NCI-H460 (cell line): Measurements from ENCODE around the gene PCAT7. TPM values are rescaled to one million over a fixed set of nuclear protein-coding genes. Genes with fewer than 3 reads are reported as not detected.
"Not testable (repeated sequence)": the region's sequence is repeated elsewhere in the genome, so short reads cannot be mapped to it uniquely, and the experiment has no call there.

Experiments
- DNase-seq: peaks from one replicate; pipeline ENCODE4 v3.0.0-alpha.2; 2016; ENCODE audit warnings: low read depth; ENCODE audit errors: extremely low read depth
- total RNA-seq: library from RNA; depleted of rRNA; stranded (reverse); fragments of >200 nt; shearing (Covaris generic); gene quantifications from 2 replicates; pipeline ENCODE4 v1.2.3, GENCODE V29; 2014

Gene PCAT7
- total RNA-seq, 1 experiment from 2014 or later, result 2.1 TPM

DNA sequence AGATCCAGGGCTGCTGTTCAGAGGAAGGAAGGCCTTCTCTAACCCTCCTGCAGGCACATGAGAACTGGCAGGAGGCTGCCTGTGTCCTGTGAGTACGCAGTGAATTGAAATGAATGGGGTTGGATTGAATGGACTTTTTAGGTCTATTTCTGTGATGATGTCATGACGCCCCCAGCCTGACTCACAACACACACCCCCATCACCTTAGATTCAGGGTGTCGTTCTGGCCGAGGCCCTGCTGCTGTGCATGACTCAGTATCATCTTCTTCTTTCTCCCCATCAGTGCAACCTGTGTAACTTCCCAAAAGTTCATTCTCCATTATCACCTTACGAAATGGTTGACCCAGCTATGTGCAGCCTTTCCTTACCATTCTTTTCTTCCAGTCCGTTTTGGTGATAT is 5.4 kb downstream of the PCAT7 start:
- no peak for DNase-seq

- DNase-seq, result no peak
These were observed 8.7 kb downstream of the PCAT7 start for GRCh38 chr9:94563548-94563947.

GRCh38 chr9:94564279-94564678 is 9.4 kb downstream of the PCAT7 start:
- not testable (repeated sequence) for DNase-seq

- no peak for DNase-seq
These were observed 11.7 kb downstream of the PCAT7 start for GRCh38 chr9:94566550-94566949.

GRCh38 chr9:94567271-94567670 is 12.4 kb downstream of the PCAT7 start:
- no peak for DNase-seq

DNA sequence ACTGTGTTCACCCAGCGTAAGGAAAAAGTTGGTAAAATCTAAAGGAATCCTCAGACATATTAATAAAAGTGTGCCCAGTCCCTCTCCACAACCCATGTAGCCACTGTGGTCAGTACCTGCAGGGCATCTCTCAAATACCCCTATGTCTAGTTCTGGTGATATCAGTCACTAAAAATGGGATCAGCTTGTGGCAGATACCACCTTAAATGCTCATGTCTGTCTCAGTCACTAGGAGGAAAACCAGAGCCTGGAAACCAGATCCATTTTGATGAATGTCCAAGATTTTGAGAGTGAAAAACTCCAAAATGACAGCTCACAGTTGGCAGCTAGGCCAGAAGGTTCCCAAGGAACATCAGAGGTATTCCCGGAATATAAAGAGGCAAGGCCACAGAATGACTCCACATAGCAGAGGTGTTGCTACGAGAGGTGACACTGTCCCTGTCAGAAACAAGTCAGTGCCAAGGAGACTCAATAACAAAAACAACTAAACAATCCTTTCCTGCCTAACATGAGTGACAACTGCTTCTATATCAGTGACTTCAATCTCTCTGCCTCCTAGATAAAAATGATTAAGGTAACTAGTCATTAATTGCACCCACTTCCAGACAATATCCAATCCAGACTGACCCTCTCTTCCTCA is 13.5 kb downstream of the PCAT7 start:
- DNase-seq, result no peak

DNA sequence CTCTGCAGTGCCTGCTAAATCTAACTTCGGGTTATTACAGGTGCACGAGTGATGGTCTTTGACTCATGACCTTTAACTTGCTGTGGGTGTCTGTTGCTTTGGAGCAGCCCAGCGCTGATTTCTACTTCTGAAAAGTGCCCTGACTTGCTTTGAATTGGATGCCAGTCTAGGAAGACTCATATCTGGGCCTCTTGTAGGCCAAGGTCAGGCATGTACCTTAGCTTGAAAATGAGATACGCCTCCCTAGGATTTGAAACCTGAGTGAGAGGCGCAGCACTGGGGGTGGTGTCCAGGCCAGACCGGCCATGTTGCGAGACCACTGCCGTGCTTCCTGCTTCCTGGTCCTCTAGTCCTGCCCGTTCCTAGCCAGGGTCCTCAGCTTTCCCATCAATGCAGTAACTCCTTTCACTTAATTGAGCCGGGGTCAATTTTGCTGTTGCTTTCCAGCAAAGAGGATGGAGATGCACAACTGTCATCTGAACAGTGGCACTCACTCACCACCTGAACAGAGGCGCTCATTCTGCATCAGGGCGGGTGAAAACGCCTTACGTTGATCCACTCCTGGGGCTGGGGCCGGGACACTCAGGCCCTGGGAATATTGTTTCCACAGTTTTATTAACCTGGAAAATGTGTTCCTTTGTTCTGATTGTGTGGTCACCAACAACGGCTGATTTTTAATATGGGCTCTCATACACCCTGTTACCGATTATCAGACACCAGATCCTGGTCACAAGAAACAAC is 14.3 kb downstream of the PCAT7 start:
- DNase-seq, result no peak

- DNase-seq, result no peak
These were observed 21.2 kb downstream of the PCAT7 start for GRCh38 chr9:94576131-94576530.

DNA sequence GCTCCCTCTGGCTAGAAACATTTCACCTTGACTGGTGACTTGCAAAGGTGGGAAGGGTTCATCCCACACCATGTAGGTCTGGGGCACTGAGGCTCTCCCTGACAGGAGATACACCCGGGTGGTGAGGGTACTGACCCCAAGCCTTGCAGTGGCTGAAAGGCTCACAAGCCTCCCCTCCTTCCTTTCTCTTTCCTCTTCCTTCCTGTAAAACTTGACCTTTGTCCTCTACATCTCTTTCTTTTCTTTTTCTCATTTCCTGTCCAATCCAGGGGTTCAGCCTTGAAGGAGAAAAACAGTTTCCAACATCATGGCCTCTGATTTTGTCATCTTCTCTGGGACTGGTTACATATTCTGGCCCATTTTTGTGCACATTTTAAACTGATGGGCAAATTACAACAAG is 22.2 kb downstream of the PCAT7 start:
- DNase-seq, result no peak

DNA sequence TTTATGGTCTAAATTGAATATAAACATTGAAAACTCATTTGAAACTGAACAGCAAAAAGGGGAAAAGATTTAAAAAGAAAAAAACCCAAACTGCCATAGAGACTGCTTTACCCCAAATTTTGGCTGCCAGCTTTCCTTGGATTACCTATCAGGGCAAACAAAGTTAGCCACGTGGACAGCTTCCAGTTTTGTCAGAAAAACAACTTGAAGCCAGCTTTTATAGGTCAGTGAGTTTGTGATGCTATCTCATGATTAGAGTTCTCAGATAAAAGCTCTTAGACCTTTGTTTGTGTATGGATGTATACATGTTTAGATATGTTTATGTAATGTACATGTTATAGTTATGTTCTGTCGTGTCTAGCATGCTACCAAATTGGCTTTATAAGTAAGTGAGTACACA is 22.7 kb downstream of the PCAT7 start:
- DNase-seq, result no peak

GRCh38 chr9:94581728-94582127 is 26.8 kb downstream of the PCAT7 start:
- DNase-seq, result no peak

- DNase-seq, result no peak
These were observed 29.7 kb downstream of the PCAT7 start for GRCh38 chr9:94584555-94584954.

GRCh38 chr9:94586316-94586715 is 31.4 kb downstream of the PCAT7 start:
- DNase-seq, result no peak

DNA sequence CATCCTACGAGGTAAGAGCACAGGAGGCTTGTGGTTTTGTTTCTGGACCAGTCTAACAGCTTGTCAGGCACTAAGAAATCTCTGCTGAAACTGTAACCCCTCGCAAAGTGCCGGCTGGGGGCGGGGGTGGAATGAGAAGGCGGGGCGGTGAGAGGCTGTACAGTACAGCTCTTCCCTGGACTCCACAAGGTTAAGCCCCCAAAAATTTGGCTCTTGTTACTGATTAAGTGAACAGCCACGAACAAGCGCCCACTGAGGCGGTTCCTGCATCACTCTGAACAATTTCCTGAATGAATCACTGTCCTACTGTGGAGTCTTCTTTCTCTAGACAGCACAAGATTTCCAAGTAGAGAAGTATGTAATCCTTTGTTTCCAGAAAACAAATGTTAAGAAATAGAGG is 31.9 kb downstream of the PCAT7 start:
- no peak for DNase-seq

GRCh38 chr9:94588681-94589080 is 33.8 kb downstream of the PCAT7 start:
- no peak for DNase-seq

- DNase-seq, result not testable (repeated sequence)
These were observed 36.2 kb downstream of the PCAT7 start for GRCh38 chr9:94591046-94591545.

DNA sequence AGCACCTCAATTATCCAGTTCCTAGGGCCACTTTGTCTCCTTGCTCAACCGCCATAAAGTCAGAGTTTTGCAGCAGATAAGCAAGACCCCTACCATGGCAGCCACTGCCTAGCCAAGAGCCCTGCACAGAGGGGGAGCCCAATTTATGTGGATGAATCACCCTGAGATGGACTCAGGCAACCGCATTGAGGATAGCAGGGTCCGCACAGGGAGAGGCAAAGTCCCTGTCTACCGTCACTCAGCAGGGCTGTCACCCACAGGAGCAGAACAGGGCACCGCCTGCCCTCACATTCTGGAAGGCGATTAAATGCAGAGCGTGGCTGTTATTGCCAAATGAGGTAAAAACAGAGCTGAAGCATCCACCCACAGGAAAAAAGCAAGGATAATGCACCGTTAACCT is 37.0 kb downstream of the PCAT7 start:
- DNase-seq, result no peak

GRCh38 chr9:94592683-94593082 is 37.8 kb downstream of the PCAT7 start:
- DNase-seq, result not testable (repeated sequence)

- DNase-seq, result no peak
These were observed 38.8 kb downstream of the PCAT7 start, which contains the start of gene FBP2 for GRCh38 chr9:94593459-94594345. Gene FBP2, minus strand, starts transcription at chr9:94593824. Its CDS starts 98 bp downstream, at chr9:94593726.

DNA sequence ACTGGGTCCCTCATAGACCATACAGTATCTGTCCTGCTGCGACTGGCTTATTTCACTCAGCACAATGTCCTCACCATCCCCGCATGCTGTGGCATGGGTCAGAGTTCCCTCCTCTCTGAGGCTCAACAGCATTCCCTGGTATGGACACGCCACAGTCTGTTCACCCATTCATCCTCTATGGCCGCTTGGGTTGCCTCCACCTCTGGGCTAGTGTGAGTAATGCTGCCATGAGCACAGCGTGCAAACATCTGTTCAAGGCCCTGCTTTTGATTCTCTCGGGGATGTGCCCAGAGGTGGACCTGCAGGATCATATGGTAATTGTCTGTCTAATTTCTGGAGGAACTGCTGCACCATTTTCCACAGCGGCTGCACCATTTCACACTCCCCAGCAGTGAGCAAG is 44.2 kb downstream of the PCAT7 start:
- no peak for DNase-seq

- no peak for DNase-seq
These were observed 45.4 kb downstream of the PCAT7 start for GRCh38 chr9:94600258-94600657.
